PC-9 (cell line): ENCODE data around the gene TBPL2. TPM values are rescaled to one million over a fixed set of nuclear protein-coding genes. Genes with fewer than 3 reads are reported as not detected.

Experiments
- BruUV-seq: library from RNA; stranded (reverse); fragments of 400-500 nt; replicated peaks from 2 replicates; lab custom pipeline; 2021; lab: Mats Ljungman, UMichigan
- CTCF ChIA-PET: fragments of 300-600 bp; sonication (Branson Sonifier 250); formaldehyde crosslinking; loops from one replicate; lab custom pipeline; 2022; ENCODE audit warnings: antibody characterized with exemption; lab: Charles Lee
- POLR2A ChIA-PET: fragments of 300-600 bp; sonication (Branson Sonifier 250); formaldehyde crosslinking; loops from one replicate; lab custom pipeline; 2022; ENCODE audit warnings: antibody characterized with exemption; ENCODE audit not compliant: unreplicated experiment; lab: Charles Lee
- DNase-seq, 2 experiments: peaks; one replicate each; pipeline versions ENCODE4 v3.0.0 to v3.0.0-alpha.2; 2015 to 2022; ENCODE audit warnings: mixed read lengths in 1 of 2
- H2AFZ ChIP-seq: fragments of 200-600 bp; sonication (generic); 2 replicates; pipeline ENCODE4 v1.8.1; 2017; ENCODE audit warnings: antibody characterized with exemption
- H3F3A ChIP-seq: fragments of 200-600 bp; sonication (generic); 2 replicates; pipeline ENCODE4 v1.8.1; 2017; ENCODE audit warnings: antibody characterized with exemption, mild to moderate bottlenecking, low read depth; ENCODE audit not compliant: insufficient read depth
- H3K27ac ChIP-seq: fragments of 200-600 bp; sonication (generic); 2 replicates; pipeline ENCODE4 v1.6.1; 2016; ENCODE audit warnings: mixed run types
- H3K27me3 ChIP-seq: fragments of 200-600 bp; sonication (generic); 2 replicates; pipeline ENCODE4 v1.6.1; 2016; ENCODE audit warnings: low read depth, mixed run types; ENCODE audit not compliant: insufficient read depth
- H3K36me3 ChIP-seq: fragments of 200-600 bp; sonication (generic); 2 replicates; pipeline ENCODE4 v1.6.1; 2016; ENCODE audit warnings: low read depth, mixed run types
- H3K4me1 ChIP-seq: fragments of 200-600 bp; sonication (generic); replicated peaks from 2 replicates; pipeline ENCODE4 v1.6.1; 2016; ENCODE audit warnings: mixed run types; ENCODE audit not compliant: insufficient read depth
- H3K4me2 ChIP-seq: fragments of 200-600 bp; sonication (generic); 2 replicates; pipeline ENCODE4 v1.6.1; 2017; ENCODE audit warnings: mixed run types
- H3K4me3 ChIP-seq: fragments of 200-600 bp; sonication (generic); 2 replicates; pipeline ENCODE4 v1.6.1; 2016; ENCODE audit warnings: mixed run types
- H3K79me2 ChIP-seq: fragments of 200-600 bp; sonication (generic); 2 replicates; pipeline ENCODE4 v1.6.1; 2017; ENCODE audit warnings: low read depth, mixed run types
- H3K9me2 ChIP-seq: fragments of 200-600 bp; sonication (generic); 2 replicates; pipeline ENCODE4 v1.8.1; 2017; ENCODE audit warnings: mild to moderate bottlenecking; ENCODE audit not compliant: insufficient read depth
- H3K9me3 ChIP-seq: fragments of 200-600 bp; sonication (generic); 2 replicates; pipeline ENCODE4 v1.8.1; 2016; ENCODE audit warnings: low read depth; ENCODE audit not compliant: insufficient read depth
- H4K20me1 ChIP-seq: fragments of 200-600 bp; sonication (generic); 2 replicates; pipeline ENCODE4 v1.8.1; 2017; ENCODE audit not compliant: insufficient read depth
- EZH2 ChIP-seq: fragments of 200-600 bp; sonication (generic); IDR thresholded peaks from 2 replicates; pipeline ENCODE4 v1.8.0; 2017; ENCODE audit warnings: antibody characterized with exemption, low read depth
- intact Hi-C: fragments of 100-400 bp; cut with micrococcal nuclease; formaldehyde crosslinking; loops from one replicate; pipeline ENCODE4 v1.10.0; 2022; ENCODE audit not compliant: unreplicated experiment
- total RNA-seq: library from RNA; stranded (reverse); gene quantifications from 2 replicates; pipeline ENCODE4 v1.2.3, GENCODE V29; 2021
- TF ChIP-seq, protein P1 (sequence below): fragments of 200-600 bp; sonication (generic); conservative IDR thresholded peaks from 2 replicates; pipeline ENCODE4 v1.6.1; 2017; ENCODE audit warnings: mixed run types, antibody characterized with exemption, mild to moderate bottlenecking, moderate library complexity

TBPL2 gene
- total RNA-seq, 1 experiment from 2014 or later = not detected

DNA sequence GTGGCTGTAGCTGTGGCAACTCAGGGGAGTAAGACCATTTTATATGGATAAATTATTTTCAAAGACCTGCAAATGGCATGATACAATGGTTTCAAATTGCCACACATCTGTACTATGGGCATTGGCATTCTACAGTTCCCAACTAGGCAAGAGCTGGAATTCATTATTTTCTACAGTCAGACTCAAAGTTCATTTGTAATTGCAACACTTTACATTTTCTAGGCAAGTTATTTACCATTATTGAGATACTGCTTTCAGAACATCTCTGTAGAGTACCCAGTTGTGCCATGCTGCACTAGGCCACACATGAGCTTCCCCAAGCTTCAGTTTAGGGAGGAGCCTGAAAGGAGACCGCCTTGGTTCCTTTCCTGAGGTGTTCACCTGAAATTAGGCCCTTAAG is 20.8 kb downstream of the TBPL2 start:
- H3F3A ChIP-seq = no peaks in the 10 kb centered on the region
- no peaks in the 10 kb centered on the region for H3K27me3 ChIP-seq
- TF ChIP-seq, protein P1, sequence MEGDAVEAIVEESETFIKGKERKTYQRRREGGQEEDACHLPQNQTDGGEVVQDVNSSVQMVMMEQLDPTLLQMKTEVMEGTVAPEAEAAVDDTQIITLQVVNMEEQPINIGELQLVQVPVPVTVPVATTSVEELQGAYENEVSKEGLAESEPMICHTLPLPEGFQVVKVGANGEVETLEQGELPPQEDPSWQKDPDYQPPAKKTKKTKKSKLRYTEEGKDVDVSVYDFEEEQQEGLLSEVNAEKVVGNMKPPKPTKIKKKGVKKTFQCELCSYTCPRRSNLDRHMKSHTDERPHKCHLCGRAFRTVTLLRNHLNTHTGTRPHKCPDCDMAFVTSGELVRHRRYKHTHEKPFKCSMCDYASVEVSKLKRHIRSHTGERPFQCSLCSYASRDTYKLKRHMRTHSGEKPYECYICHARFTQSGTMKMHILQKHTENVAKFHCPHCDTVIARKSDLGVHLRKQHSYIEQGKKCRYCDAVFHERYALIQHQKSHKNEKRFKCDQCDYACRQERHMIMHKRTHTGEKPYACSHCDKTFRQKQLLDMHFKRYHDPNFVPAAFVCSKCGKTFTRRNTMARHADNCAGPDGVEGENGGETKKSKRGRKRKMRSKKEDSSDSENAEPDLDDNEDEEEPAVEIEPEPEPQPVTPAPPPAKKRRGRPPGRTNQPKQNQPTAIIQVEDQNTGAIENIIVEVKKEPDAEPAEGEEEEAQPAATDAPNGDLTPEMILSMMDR = no peak
- no peak for TF ChIP-seq EZH2
- POLR2A ChIA-PET = no interaction called here
- H2AFZ ChIP-seq = no peak overlapping the region
- H3K4me3 ChIP-seq = no peak overlapping the region
- no TSS peak for BruUV-seq
- H3K36me3 ChIP-seq = no peaks in the 10 kb centered on the region
- peaks cover 14% of the 10 kb centered on the region; the same call in 1 of the 2 replicates for H3K4me1 ChIP-seq
- H4K20me1 ChIP-seq = no peaks in the 10 kb centered on the region
- H3K27ac ChIP-seq = no peak overlapping the region
- CTCF ChIA-PET = no interaction called here
- H3K79me2 ChIP-seq = no peaks in the 10 kb centered on the region
- no peaks in the 10 kb centered on the region for H3K9me3 ChIP-seq
- no peaks in the 10 kb centered on the region for H3K9me2 ChIP-seq
- intact Hi-C loops = no loop called here
- no peak for DNase-seq
- H3K4me2 ChIP-seq = no peak overlapping the region

DNA sequence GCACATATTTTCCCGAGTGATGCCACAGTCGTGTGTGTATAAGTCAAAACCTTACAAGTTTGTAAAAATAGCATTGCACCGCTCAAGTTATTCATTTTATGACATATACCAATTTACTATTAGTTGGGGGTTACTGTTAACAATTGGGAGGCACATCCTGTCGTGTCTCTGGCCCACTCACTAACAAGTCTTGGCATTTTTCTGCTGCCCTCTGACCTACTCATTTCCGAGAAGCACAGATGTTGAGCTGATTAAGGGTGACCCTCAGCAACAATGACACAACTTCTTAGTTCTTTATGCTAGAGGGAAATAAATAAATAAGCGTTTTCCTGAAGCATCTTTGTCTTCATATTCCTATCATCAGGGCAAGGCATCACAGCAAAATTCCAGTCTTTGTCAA is 22.0 kb downstream of the TBPL2 start:
- CTCF ChIA-PET = interaction anchor here (2.4 kb wide), 1 partner anchor 9 kb away, joined by 7 read pairs; no protein-coding TSS in a partner anchor
- Histone ChIP-seq H3K9me2 (no peaks in the 10 kb centered on the region), H3K4me2 (no peak overlapping the region), H2AFZ (no peak overlapping the region), H3K27me3 (no peaks in the 10 kb centered on the region), H3K27ac (no peak overlapping the region), H3K4me1 (peaks cover 8% of the 10 kb centered on the region), H3K4me3 (no peak overlapping the region), H3K79me2 (no peaks in the 10 kb centered on the region), H3K9me3 (no peaks in the 10 kb centered on the region), H3K36me3 (no peaks in the 10 kb centered on the region), H4K20me1 (no peaks in the 10 kb centered on the region), H3F3A (peaks cover 2% of the 10 kb centered on the region; the same call in 1 of the 2 replicates)
- TF ChIP-seq EZH2 = no peak
- TF ChIP-seq, protein P1 = no peak
- intact Hi-C loops = no loop called here
- BruUV-seq = no TSS peak
- no peak for DNase-seq
- POLR2A ChIA-PET = no interaction called here

DNA sequence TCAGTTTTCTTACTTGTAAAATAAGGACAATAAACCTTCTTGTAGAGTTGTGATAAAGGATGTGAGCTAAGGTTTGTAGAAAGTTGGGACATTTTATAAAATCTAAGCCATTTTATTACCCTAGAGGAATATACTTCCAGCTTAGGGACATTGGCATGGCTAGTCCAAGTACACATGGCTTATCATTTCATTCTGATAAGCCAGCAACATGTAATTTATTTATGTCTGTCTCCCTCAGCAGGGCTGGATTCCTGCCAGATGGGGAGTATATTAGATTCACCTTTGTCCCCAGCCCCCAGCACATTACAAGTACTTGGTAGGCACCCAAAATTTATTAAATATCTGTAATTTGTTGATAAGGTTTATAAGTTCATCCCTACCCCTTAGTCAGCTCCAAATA is 22.5 kb downstream of the TBPL2 start:
- BruUV-seq = no TSS peak
- no peak overlapping the region for H3K27ac ChIP-seq

More for the DNA sequence above, 22.5 kb downstream of the TBPL2 start:
- Histone ChIP-seq H3K4me1 (peaks cover 11% of the 10 kb centered on the region), H3K79me2 (no peaks in the 10 kb centered on the region), H3F3A (peaks cover 7% of the 10 kb centered on the region), H3K27me3 (no peaks in the 10 kb centered on the region), H3K4me3 (no peak overlapping the region), H3K9me2 (no peaks in the 10 kb centered on the region), H3K4me2 (no peak overlapping the region), H3K36me3 (no peaks in the 10 kb centered on the region), H2AFZ (no peak overlapping the region), H4K20me1 (no peaks in the 10 kb centered on the region), H3K9me3 (no peaks in the 10 kb centered on the region)
- no peak for TF ChIP-seq EZH2
- TF ChIP-seq, protein P1 = no peak
- no peak for DNase-seq
- ChIA-PET CTCF (interaction anchor here (0.5 to 2.4 kb wide), 2 partner anchors 10 to 1241 kb away, joined by 3 to 7 read pairs; no protein-coding TSS in a partner anchor), POLR2A (no interaction called here)
- intact Hi-C loops = no loop called here
